Heart left ventricle (tissue), 16 donors: ENCODE data around the gene MPDU1. TPM values are rescaled to one million over a fixed set of nuclear protein-coding genes. Genes with fewer than 3 reads are reported as not detected.

Experiments
- ATAC-seq, 4 donors: fragments of 200-7000 bp; cut with Tn5 transposase; one replicate each; pipeline ENCODE4 v1.9.1; 2020 to 2022; ENCODE audit warnings: moderate library complexity in 4 of 4, mild to moderate bottlenecking in 3 of 4, moderate number of reproducible peaks in 1 of 4
- DNase-seq, 5 donors: peaks; one replicate each; pipeline ENCODE4 v3.0.0-alpha.2; 2020
- H3K27ac ChIP-seq, 12 donors: fragments of 200-600 bp; sonication (generic) in 4 of 12; one replicate each; pipeline versions ENCODE4 v1.5.0 to v1.8.0; 2016 to 2022; ENCODE audit warnings: mild to moderate bottlenecking in 2 of 12
- H3K27me3 ChIP-seq, 9 donors: fragments of 200-600 bp; sonication (generic) in 2 of 9; one replicate each; pipeline versions ENCODE4 v1.5.1 to v1.8.0; 2016 to 2022; ENCODE audit warnings: mild to moderate bottlenecking in 3 of 9
- H3K36me3 ChIP-seq, 9 donors: fragments of 200-600 bp; sonication (generic) in 2 of 9; one replicate each; pipeline versions ENCODE4 v1.5.0 to v1.8.0; 2018 to 2022; ENCODE audit warnings: mild to moderate bottlenecking in 2 of 9
- H3K4me1 ChIP-seq, 12 donors: fragments of 200-600 bp; sonication (generic) in 4 of 12; one replicate each; pipeline versions ENCODE4 v1.5.0 to v1.8.0; 2016 to 2022; ENCODE audit warnings: mild to moderate bottlenecking in 3 of 12
- H3K4me3 ChIP-seq, 12 donors: fragments of 200-600 bp; sonication (generic) in 4 of 12; one replicate each; pipeline versions ENCODE4 v1.5.0 to v1.8.0; 2017 to 2022; ENCODE audit warnings: mild to moderate bottlenecking in 9 of 12, moderate library complexity in 4 of 12
- H3K9me3 ChIP-seq, 12 donors: fragments of 200-600 bp; sonication (generic) in 4 of 12; one replicate each; pipeline versions ENCODE4 v1.5.0 to v1.8.0; 2016 to 2022; ENCODE audit warnings: mild to moderate bottlenecking in 1 of 12
- CTCF ChIP-seq, 12 donors: fragments of 200-600 bp; sonication (generic) in 4 of 12; IDR thresholded peaks; one replicate each; pipeline versions ENCODE4 v1.5.0 to v1.8.0; 2018 to 2022; ENCODE audit warnings: antibody characterized with exemption in 12 of 12, mild to moderate bottlenecking in 5 of 12
- POLR2A ChIP-seq, 2 donors: fragments of 450-650 bp; IDR thresholded peaks; one replicate each; pipeline ENCODE4 v1.6.1; 2017; ENCODE audit warnings: antibody characterized with exemption in 2 of 2, mild to moderate bottlenecking in 2 of 2, moderate library complexity in 2 of 2
- WGBS, 4 donors: extraction: QIAGEN DNeasy Blood & Tissue Kit in 2 of 4; methylation state at CpG; one replicate each; pipeline versions ENCODE4 v1.1.5 to v1.1.7; 2013 to 2018; 5-methylcytosine and 5-hydroxymethylcytosine counted together
- intact Hi-C, 10 donors: fragments of 100-400 bp; cut with DNase I; formaldehyde crosslinking; loops; one replicate each; pipeline versions ENCODE4 v1.11.1 to v1.14.2; 2022
- polyA plus RNA-seq, 2 donors: library from polyadenylated mRNA; stranded (reverse); fragments of 200-250 nt; gene quantifications; one replicate each; pipeline ENCODE4 v1.2.3, GENCODE V29; 2013
- total RNA-seq, 9 donors: library from RNA; depleted of rRNA in 2 of 9; stranded (reverse); fragments of >200 nt in 2 of 9; fragmentation: NEBNext Ultra II Directional in 3 of 9; extraction: Animal tissue kit (Norgen Biotek cat#: 25700) in 3 of 9; gene quantifications; one replicate each; pipeline versions ENCODE4 v1.1.0 to v1.2.4, GENCODE V29; 2016 to 2023
- donor health status: ischemic (EF 13 %, LVEDD 7.1; RV severe dilation, severe dysfunction).
- donor health status: healthy with polysubstance abuse.
- donor health status: DM: no; HTN: yes; CAD: no.
- donor health status: DM: no; HTN: no; CAD: no.
- donor health status: ischemic (EF 25% LVEDD 6.9; RV normal size, moderate dysfunction).
- donor health status: ischemic (EF 25% LVEDD 5.7; RV mildly dilated, moderate dysfunction).
- donor health status: healthy.
- donor health status: DM: yes; HTN: yes; CAD: no.
- donor health status: ischemic (EF 35%, LVEDD 5.7; RV mildly dilated, moderate dysfunction).
- donor health status: nonischemic (EF 11% LVEDD 7.7; RV severe dilation, severe dysfunction).
- donor health status: DM: yes; HTN: yes; CAD: no.
- donor health status: PGD.
- donor health status: ischemic (EF 29% LVEDD 5.4; RV normal size, mild dysfunction).
- donor health status: nonischemic (EF 23%, LVEDD 6.1; RV moderate dilation, normal function).

Gene MPDU1
- total and polyA plus RNA-seq, 11 donors, result 18.4 to 106 (median 33.3) TPM

- Histone ChIP-seq H3K9me3 (no peaks in the 10 kb centered on the region), H3K27ac (peak overlapping the region in 8 of 12 donors; percentile 41 to 96 (median 82)), H3K27me3 (no peaks in the 10 kb centered on the region), H3K4me1 (peaks cover 4 to 86% (median 40%) of the 10 kb centered on the region in 12 donors), H3K36me3 (peaks cover 0 to 49% (median 33%) of the 10 kb centered on the region in 9 donors), H3K4me3 (peak overlapping the region in 9 of 12 donors; percentile 14 to 69 (median 38))
- ATAC-seq (no peak), DNase-seq (peak in 1 of 5 donors; percentile 21)
- intact Hi-C loops, result loop anchor here in 4 of 10 donors (5.0 to 10.0 kb wide), 3 partner anchors 106 to 229 kb away; partner anchors contain the start of genes KCTD11 (in 3 of the 4), TMEM95 (in 2 of the 4), TP53 (in 1 of the 4) and WRAP53 (in 1 of the 4)
- TF ChIP-seq POLR2A (IDR thresholded peaks at IDR 0.05), result no peak
- no peak for TF ChIP-seq CTCF (IDR thresholded peaks at IDR 0.05)
- 81 to 87% (median 84%) methylated on average over 23 of the region's 23 CpGs for WGBS, 4 donors
These were observed 2.8 kb upstream of the MPDU1 start for GRCh38 chr17:7580604-7581575.

GRCh38 chr17:7582396-7583252 is 1.0 kb upstream of the MPDU1 start:
- Histone ChIP-seq H3K27me3 (no peaks in the 10 kb centered on the region), H3K36me3 (peaks cover 0 to 39% (median 26%) of the 10 kb centered on the region in 9 donors), H3K4me3 (peak overlapping the region in 11 of 12 donors; percentile 8 to 77 (median 67)), H3K27ac (peak overlapping the region; percentile 88 to 98 (median 94)), H3K4me1 (peaks cover 4 to 75% (median 38%) of the 10 kb centered on the region in 12 donors), H3K9me3 (no peaks in the 10 kb centered on the region)
- DNase-seq, result peak in 1 of 5 donors; percentile 56
- ATAC-seq, result no peak
- TF ChIP-seq POLR2A (IDR thresholded peaks at IDR 0.05) (no peak), CTCF (IDR thresholded peaks at IDR 0.05) (no peak)
- intact Hi-C loops, result loop anchor here in 4 of 10 donors (5.0 to 10.0 kb wide), 3 partner anchors 105 to 230 kb away; partner anchors contain the start of genes KCTD11 (in 3 of the 4), TMEM95 (in 2 of the 4), TP53 (in 1 of the 4) and WRAP53 (in 1 of the 4)
- WGBS, 4 donors, result 84 to 88% (median 87%) methylated on average over 7 to 36 of the region's 36 CpGs

GRCh38 chr17:7586673-7587419 is 3.2 kb downstream of the MPDU1 start:
- Histone ChIP-seq H3K36me3 (peaks cover 0 to 38% (median 23%) of the 10 kb centered on the region in 9 donors), H3K27ac (peak overlapping the region in 9 of 12 donors; percentile 26 to 89 (median 64)), H3K27me3 (no peaks in the 10 kb centered on the region), H3K4me3 (peak overlapping the region in 4 of 12 donors; percentile 2 to 15 (median 8)), H3K9me3 (no peaks in the 10 kb centered on the region), H3K4me1 (peaks cover 7 to 66% (median 43%) of the 10 kb centered on the region in 12 donors)
- intact Hi-C loops, result loop anchor here in 4 of 10 donors (5.0 to 10.0 kb wide), 2 partner anchors 100 to 232 kb away; partner anchors contain the start of genes KCTD11 (in 2 of the 4), TMEM95 (in 2 of the 4), TP53 (in 2 of the 4) and WRAP53 (in 2 of the 4)
- peak in 2 of 5 donors; percentile 61 to 64 for DNase-seq
- TF ChIP-seq POLR2A (IDR thresholded peaks at IDR 0.05), result no peak
- TF ChIP-seq CTCF (IDR thresholded peaks at IDR 0.05), result peak in 9 of 12 donors; percentile 11 to 45 (median 31)
- whole genome bisulfite sequencing, 4 donors, result 57 to 82% (median 67%) methylated on average over 5 to 9 of the region's 9 CpGs
- no peak for ATAC-seq
